Upper lobe of right lung (tissue), 1 donor: ENCODE data around the gene SGMS1. TPM values are rescaled to one million over a fixed set of nuclear protein-coding genes. Genes with fewer than 3 reads are reported as not detected.

Experiments used
- ATAC-seq: fragments of 200-7000 bp; cut with Tn5 transposase; one replicate; pipeline ENCODE4 v1.9.1; 2020; ENCODE audit warnings: mild to moderate bottlenecking, moderate library complexity
- DNase-seq: peaks from one replicate; pipeline ENCODE4 v3.0.0-alpha.2; 2020
- H3K27ac ChIP-seq: fragments of 200-600 bp; one replicate; pipeline ENCODE4 v1.8.0; 2022
- H3K27me3 ChIP-seq: fragments of 200-600 bp; one replicate; pipeline ENCODE4 v1.8.0; 2022; ENCODE audit warnings: mild to moderate bottlenecking
- H3K36me3 ChIP-seq: fragments of 200-600 bp; one replicate; pipeline ENCODE4 v1.8.0; 2022
- H3K4me1 ChIP-seq: fragments of 200-600 bp; one replicate; pipeline ENCODE4 v1.8.0; 2022
- H3K4me3 ChIP-seq: fragments of 200-600 bp; one replicate; pipeline ENCODE4 v1.8.0; 2022; ENCODE audit warnings: mild to moderate bottlenecking
- H3K9me3 ChIP-seq: fragments of 200-600 bp; one replicate; pipeline ENCODE4 v1.8.0; 2022
- CTCF ChIP-seq: fragments of 200-600 bp; IDR thresholded peaks from one replicate; pipeline ENCODE4 v1.8.0; 2022; ENCODE audit warnings: antibody characterized with exemption
- intact Hi-C: fragments of 100-400 bp; cut with DNase I; formaldehyde crosslinking; loops from one replicate; pipeline ENCODE4 v1.11.0; 2022
- total RNA-seq: library from RNA; stranded (reverse); fragmentation: NEBNext Ultra II Directional; extraction: Animal tissue kit (Norgen Biotek cat#: 25700); gene quantifications from one replicate; pipeline ENCODE4 v1.2.1, GENCODE V29; 2021
- donor health status: DM: no; HTN: yes; CAD: no; lungs with severe emphysema.

Gene SGMS1
- total RNA-seq, 1 donor from 2014 or later, result 73.1 TPM

- peak; percentile 74 for ATAC-seq
- peak overlapping the region; percentile 15 for H3K27ac ChIP-seq
Measured at GRCh38 chr10:50421026-50421719, 202.6 kb downstream of the SGMS1 start.

GRCh38 chr10:50420196-50420595, 203.6 kb downstream of the SGMS1 start:
- Histone ChIP-seq H3K27ac (no peak overlapping the region), H3K4me1 (peaks cover 25% of the 10 kb centered on the region), H3K27me3 (no peaks in the 10 kb centered on the region), H3K9me3 (no peaks in the 10 kb centered on the region), H3K4me3 (no peak overlapping the region), H3K36me3 (no peaks in the 10 kb centered on the region)
- no peak for TF ChIP-seq CTCF
- DNase-seq (no peak), ATAC-seq (no peak)
- intact Hi-C loops, result no loop called here

More at GRCh38 chr10:50421026-50421719, 202.6 kb downstream of the SGMS1 start:
- Histone ChIP-seq H3K36me3 (no peaks in the 10 kb centered on the region), H3K9me3 (no peaks in the 10 kb centered on the region), H3K4me3 (no peak overlapping the region), H3K4me1 (peaks cover 16% of the 10 kb centered on the region), H3K27me3 (no peaks in the 10 kb centered on the region)
- TF ChIP-seq CTCF, result peak; percentile 78
- DNase-seq, result no peak
- intact Hi-C loops, result no loop called here

- no peak for DNase-seq
- H3K36me3 ChIP-seq, result no peaks in the 10 kb centered on the region
- H3K9me3 ChIP-seq, result no peaks in the 10 kb centered on the region
- intact Hi-C loops, result no loop called here
- H3K4me3 ChIP-seq, result no peak overlapping the region
- no peaks in the 10 kb centered on the region for H3K27me3 ChIP-seq
- no peak for ATAC-seq
- no peak for TF ChIP-seq CTCF
- H3K4me1 ChIP-seq, result peaks cover 25% of the 10 kb centered on the region
- no peak overlapping the region for H3K27ac ChIP-seq
Measured at GRCh38 chr10:50419756-50420155, 204.0 kb downstream of the SGMS1 start.

GRCh38 chr10:50419091-50419490, 204.7 kb downstream of the SGMS1 start:
- TF ChIP-seq CTCF, result no peak
- H3K36me3 ChIP-seq, result no peaks in the 10 kb centered on the region
- H3K4me1 ChIP-seq, result peaks cover 32% of the 10 kb centered on the region
- H3K27me3 ChIP-seq, result no peaks in the 10 kb centered on the region
- ATAC-seq (no peak), DNase-seq (no peak)
- H3K4me3 ChIP-seq, result peak overlapping the region; percentile 71
- intact Hi-C loops, result no loop called here
- H3K9me3 ChIP-seq, result no peaks in the 10 kb centered on the region
- H3K27ac ChIP-seq, result no peak overlapping the region

- ATAC-seq (peak; percentile 93), DNase-seq (peak; percentile 88)
- Histone ChIP-seq H3K27ac (peak overlapping the region; percentile 88), H3K27me3 (no peaks in the 10 kb centered on the region), H3K9me3 (no peaks in the 10 kb centered on the region), H3K4me3 (peak overlapping the region; percentile 71), H3K36me3 (no peaks in the 10 kb centered on the region), H3K4me1 (peaks cover 41% of the 10 kb centered on the region)
- peak; percentile 9 for TF ChIP-seq CTCF
- intact Hi-C loops, result no loop called here
Measured at GRCh38 chr10:50417886-50418830, 205.6 kb downstream of the SGMS1 start.
